Activated CD8-positive, alpha-beta T cell treated with anti-CD3 and anti-CD28 coated beads for 36 hours (primary cell): ENCODE measurements around the gene DCANP1. TPM values are rescaled to one million over a fixed set of nuclear protein-coding genes. Genes with fewer than 3 reads are reported as not detected.

Experiments used
- ATAC-seq: fragments of 200-7000 bp; cut with Tn5 transposase; one replicate; pipeline ENCODE4 v1.10.0; 2021; ENCODE audit warnings: mild to moderate bottlenecking, moderate library complexity
- CTCF ChIA-PET: fragments of 350-600 bp; sonication (Branson Sonifier 250); formaldehyde crosslinking; loops from one replicate; lab custom pipeline; 2021; ENCODE audit warnings: antibody characterized with exemption; lab: Charles Lee
- POLR2A ChIA-PET: fragments of 350-600 bp; sonication (Branson Sonifier 250); formaldehyde crosslinking; loops from one replicate; lab custom pipeline; 2021; ENCODE audit warnings: antibody characterized with exemption; lab: Charles Lee
- DNase-seq: peaks from one replicate; pipeline ENCODE4 v3.0.0-alpha.2; 2020
- H3K27ac Mint-ChIP-seq: one replicate; pipeline ENCODE4 v1.8.0; 2021; ENCODE audit warnings: mild to moderate bottlenecking, mixed read lengths
- H3K27me3 Mint-ChIP-seq: one replicate; pipeline ENCODE4 v1.8.0; 2021; ENCODE audit warnings: mixed read lengths
- H3K36me3 Mint-ChIP-seq: one replicate; pipeline ENCODE4 v1.8.0; 2021; ENCODE audit warnings: low read depth, mixed read lengths
- H3K4me1 Mint-ChIP-seq: one replicate; pipeline ENCODE4 v1.8.0; 2021; ENCODE audit warnings: low read depth, mixed read lengths
- H3K4me3 Mint-ChIP-seq: one replicate; pipeline ENCODE4 v1.8.0; 2021; ENCODE audit warnings: mild to moderate bottlenecking, moderate library complexity, mixed read lengths
- H3K9me3 Mint-ChIP-seq: one replicate; pipeline ENCODE4 v1.8.0; 2021; ENCODE audit warnings: mixed read lengths
- CTCF ChIP-seq: fragments of 200-600 bp; IDR thresholded peaks from one replicate; pipeline ENCODE4 v1.8.0; 2022; ENCODE audit warnings: antibody characterized with exemption, mild to moderate bottlenecking
- intact Hi-C: fragments of 100-400 bp; cut with micrococcal nuclease; formaldehyde crosslinking; loops from one replicate; pipeline ENCODE4 v1.10.0; 2022
- total RNA-seq, 2 experiments: library from RNA; stranded (reverse); gene quantifications; one replicate each; pipeline ENCODE4 v1.2.3, GENCODE V29; 2021

The DCANP1 gene
- total RNA-seq, 2 experiments from 2014 or later = not detected

- ChIA-PET CTCF (interaction anchor here (1.4 kb wide), 1 partner anchor 36 kb away, joined by 3 read pairs; no protein-coding TSS in a partner anchor), POLR2A (no interaction called here)
- Mint-ChIP-seq H3K4me1 (peaks cover 4% of the 10 kb centered on the region), H3K36me3 (no peaks in the 10 kb centered on the region), H3K27me3 (peaks cover 24% of the 10 kb centered on the region), H3K9me3 (peaks cover 5% of the 10 kb centered on the region), H3K4me3 (no peak overlapping the region), H3K27ac (no peak overlapping the region)
- intact Hi-C loops = no loop called here
- DNase-seq (no peak), ATAC-seq (no peak)
- no peak for TF ChIP-seq CTCF
Measured at GRCh38 chr5:135422419-135422818, 24.7 kb downstream of the DCANP1 start.

- ChIA-PET POLR2A (no interaction called here), CTCF (interaction anchor here (2.0 kb wide), 1 partner anchor 9 kb away, joined by 12 read pairs; no protein-coding TSS in a partner anchor)
- Mint-ChIP-seq H3K4me3 (no peak overlapping the region), H3K27ac (no peak overlapping the region), H3K27me3 (peaks cover 25% of the 10 kb centered on the region), H3K36me3 (no peaks in the 10 kb centered on the region), H3K4me1 (no peaks in the 10 kb centered on the region), H3K9me3 (peaks cover 5% of the 10 kb centered on the region)
- DNase-seq (no peak), ATAC-seq (no peak)
- no peak for TF ChIP-seq CTCF
- intact Hi-C loops = no loop called here
Measured at GRCh38 chr5:135417083-135417482, 30.1 kb downstream of the DCANP1 start.

GRCh38 chr5:135405082-135405481 is 42.1 kb downstream of the DCANP1 start:
- Mint-ChIP-seq H3K27me3 (peaks cover 4% of the 10 kb centered on the region), H3K4me3 (no peak overlapping the region), H3K9me3 (no peaks in the 10 kb centered on the region), H3K27ac (no peak overlapping the region), H3K36me3 (no peaks in the 10 kb centered on the region), H3K4me1 (peaks cover 4% of the 10 kb centered on the region)
- ChIA-PET CTCF (interaction anchor here (1.0 to 2.8 kb wide), 3 partner anchors 21 to 61 kb away, joined by 3 to 11 read pairs (median 6); no protein-coding TSS in a partner anchor), POLR2A (no interaction called here)
- ATAC-seq = no peak
- DNase-seq = no peak
- intact Hi-C loops = no loop called here
- TF ChIP-seq CTCF = no peak

- no peak for ATAC-seq
- ChIA-PET POLR2A (interaction anchor here (0.6 kb wide), 1 partner anchor 96 kb away, joined by 3 read pairs; no protein-coding TSS in a partner anchor), CTCF (interaction anchor here (0.6 to 2.0 kb wide), 3 partner anchors 11 to 64 kb away, joined by 3 to 6 read pairs (median 4); no protein-coding TSS in a partner anchor)
- no peak for TF ChIP-seq CTCF
- Mint-ChIP-seq H3K36me3 (peaks cover 7% of the 10 kb centered on the region), H3K4me1 (peaks cover 17% of the 10 kb centered on the region), H3K27me3 (no peaks in the 10 kb centered on the region), H3K27ac (no peak overlapping the region), H3K9me3 (no peaks in the 10 kb centered on the region), H3K4me3 (no peak overlapping the region)
- intact Hi-C loops = no loop called here
- no peak for DNase-seq
Measured at GRCh38 chr5:135402031-135402430, 45.1 kb downstream of the DCANP1 start.

- ATAC-seq = no peak
- H3K4me1 Mint-ChIP-seq = peaks cover 29% of the 10 kb centered on the region
- H3K27ac Mint-ChIP-seq = no peak overlapping the region
Measured at GRCh38 chr5:135400866-135401265, 46.3 kb downstream of the DCANP1 start.

More at GRCh38 chr5:135400866-135401265, 46.3 kb downstream of the DCANP1 start:
- Mint-ChIP-seq H3K36me3 (peaks cover 7% of the 10 kb centered on the region), H3K9me3 (no peaks in the 10 kb centered on the region), H3K4me3 (peak overlapping the region; percentile 89), H3K27me3 (no peaks in the 10 kb centered on the region)
- TF ChIP-seq CTCF = no peak
- POLR2A ChIA-PET = interaction anchor here (0.6 to 2.0 kb wide), 2 partner anchors 23 to 31 kb away, joined by 3 to 7 read pairs; no protein-coding TSS in a partner anchor
- CTCF ChIA-PET = interaction anchor here (1.0 to 1.6 kb wide), 3 partner anchors 9 to 56 kb away, joined by 3 read pairs; no protein-coding TSS in a partner anchor
- intact Hi-C loops = no loop called here
- DNase-seq = no peak
